Measurements from ENCODE around the gene CFAP54.

GRCh38 chr12:96803969-96804368 lies 314.6 kb downstream of the CFAP54 start:
- TF ChIP-seq POLR2A (IDR thresholded peaks at IDR 0.05; ENCODE audit: low read depth, low read length) (no peak), CTCF (IDR thresholded peaks at IDR 0.05; ENCODE audit: extremely low read depth in 1 of 2, insufficient read depth in 1 of 2, low read depth in 1 of 2, low read length in 2 of 2) (no peak), POLR2AphosphoS5 (IDR thresholded peaks at IDR 0.05; ENCODE audit: insufficient read depth, low read depth, low read length) (no peak), MYC (IDR thresholded peaks at IDR 0.05; ENCODE audit: low read depth, low read length) (no peak), JUN (IDR thresholded peaks at IDR 0.05; ENCODE audit: borderline replicate concordance, insufficient read depth, insufficient read length, low read depth) (no peak), EZH2 (IDR thresholded peaks at IDR 0.05; ENCODE audit: borderline replicate concordance, low read depth, low read length, severe bottlenecking) (no peak), GATA2 (IDR thresholded peaks at IDR 0.05; ENCODE audit: insufficient read depth, insufficient read length, low read depth, low read length) (no peak), FOS (IDR thresholded peaks at IDR 0.05; ENCODE audit: borderline replicate concordance, insufficient read depth, low read length) (no peak)

All from endothelial cell of umbilical vein (primary cell).